ENCODE results near the gene PLEKHJ1. TPM values are rescaled to one million over a fixed set of nuclear protein-coding genes. Genes with fewer than 3 reads are reported as not detected.

The PLEKHJ1 gene
- total and polyA plus RNA-seq, 2 of the 8 experiments (the other 6 are each of a cell fraction or from before 2014, with no cell fraction given), result 135 to 187 TPM

DNA sequence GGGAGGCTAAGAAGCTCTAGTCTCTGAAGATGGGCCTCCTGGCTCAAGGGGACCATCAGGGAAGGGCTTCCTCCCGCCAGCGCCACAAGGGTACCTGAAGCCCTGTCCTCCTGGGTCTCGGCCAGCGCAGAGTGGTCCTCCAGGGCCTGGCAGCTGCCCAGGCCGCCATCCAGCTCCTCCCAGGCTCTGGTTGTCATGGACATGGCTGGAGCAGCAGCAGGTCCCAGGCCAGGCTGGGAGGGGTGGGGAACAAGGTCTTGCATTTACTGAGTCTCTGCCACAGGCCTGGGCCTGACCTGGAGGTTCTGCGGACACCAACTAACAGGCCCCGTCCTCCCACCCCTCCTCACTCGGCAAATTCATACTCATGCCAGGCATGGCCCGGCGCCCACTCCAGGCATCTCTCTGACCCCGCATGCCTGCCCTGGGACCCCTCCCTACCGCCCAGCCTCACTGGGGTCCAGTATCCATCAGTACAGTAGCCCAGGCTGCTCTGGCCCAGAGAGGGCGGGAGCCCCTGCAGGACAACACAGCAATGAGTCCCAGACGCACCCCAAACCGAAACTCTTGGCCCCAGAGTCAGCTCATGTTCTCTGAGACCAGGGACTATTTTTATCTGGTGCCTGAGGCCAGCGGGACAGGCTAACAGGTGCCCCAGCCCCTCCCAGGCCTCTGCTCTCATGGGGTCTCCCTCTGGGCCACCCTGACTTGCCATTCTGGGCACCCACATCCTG lies 19.1 kb upstream of the PLEKHJ1 start (continued):
- TF ChIP-seq CHD7 (IDR thresholded peaks at IDR 0.05; ENCODE audit: insufficient replicate concordance, low read length) (no peak), KDM1A (IDR thresholded peaks at IDR 0.05; ENCODE audit: borderline replicate concordance, low read length) (no peak), JUND (IDR thresholded peaks at IDR 0.05; ENCODE audit: low read length) (no peak), BACH1 (IDR thresholded peaks at IDR 0.05; ENCODE audit: low read length) (no peak), SRF (IDR thresholded peaks at IDR 0.05; ENCODE audit: low read depth, low read length) (no peak), SIX5 (IDR thresholded peaks at IDR 0.05; ENCODE audit: low read depth, low read length) (no peak)
